H1 (cell line): Measurements from ENCODE around the gene NACAD. TPM values are rescaled to one million over a fixed set of nuclear protein-coding genes. Genes with fewer than 3 reads are reported as not detected.
A peak's percentile ranks its signal among the peaks of the same experiment; 100 is the strongest.

Experiments used
- CTCF ChIA-PET: fragments of 300-600 bp; sonication (Branson Sonifier 250); formaldehyde crosslinking; loops from one replicate; lab custom pipeline; 2021; ENCODE audit not compliant: partially characterized antibody; lab: Charles Lee
- POLR2A ChIA-PET: fragments of 300-600 bp; sonication (Branson Sonifier 250); formaldehyde crosslinking; loops from one replicate; lab custom pipeline; 2021; ENCODE audit warnings: inconsistent platforms; ENCODE audit not compliant: partially characterized antibody; lab: Charles Lee
- DNase-seq, 2 experiments: peaks; one replicate each; pipeline versions ENCODE4 v3.0.0 to v3.0.0-alpha.2; 2010 to 2022; ENCODE audit warnings: low spot score in 2 of 2, low read depth in 1 of 2, mixed read lengths in 1 of 2
- FAIRE-seq: peaks from 2 replicates; lab custom pipeline; 2011; peaks lifted over from hg19 to GRCh38; lab: Jason Lieb, UNC
- H2AFZ ChIP-seq: 2 replicates; pipeline ENCODE4 v1.8.1; 2012; ENCODE audit warnings: low read length, inconsistent platforms
- H2AK5ac ChIP-seq: 2 replicates; pipeline ENCODE4 v1.6.1; 2013; ENCODE audit warnings: low read depth, low read length
- H2BK120ac ChIP-seq: replicated peaks from 2 replicates; pipeline ENCODE3; 2013; ENCODE audit warnings: low read depth, low read length, inconsistent platforms
- H2BK12ac ChIP-seq: 2 replicates; pipeline ENCODE4 v1.6.1; 2013; ENCODE audit warnings: low read depth, low read length
- H2BK15ac ChIP-seq: 2 replicates; pipeline ENCODE4 v1.6.1; 2013; ENCODE audit warnings: low read length
- H2BK20ac ChIP-seq: 2 replicates; pipeline ENCODE4 v1.6.1; 2013; ENCODE audit warnings: low read length
- H2BK5ac ChIP-seq: 2 replicates; pipeline ENCODE4 v1.6.1; 2013; ENCODE audit warnings: low read depth, low read length
- H3K14ac ChIP-seq: 2 replicates; pipeline ENCODE4 v1.6.1; 2013; ENCODE audit warnings: inconsistent platforms; ENCODE audit not compliant: insufficient read length
- H3K18ac ChIP-seq: 2 replicates; pipeline ENCODE4 v1.6.1; 2013; ENCODE audit warnings: low read length; ENCODE audit errors: extremely low read depth
- H3K23ac ChIP-seq: 2 replicates; pipeline ENCODE4 v1.6.1; 2013; ENCODE audit warnings: inconsistent platforms; ENCODE audit not compliant: insufficient read length
- H3K23me2 ChIP-seq: 2 replicates; pipeline ENCODE4 v1.6.1; 2013; ENCODE audit warnings: low read depth, low read length
- H3K27ac ChIP-seq: 2 replicates; pipeline ENCODE4 v1.6.1; 2011; ENCODE audit warnings: low read depth, low read length, inconsistent platforms
- H3K27me3 ChIP-seq, 4 experiments: replicated peaks in 1 of 4; 1 replicate in 1 of 4; 2 replicates in 3 of 4; pipeline versions ENCODE4 v1.6.1 to v1.8.1; 2011 to 2013; ENCODE audit warnings: low read length in 3 of 4, mild to moderate bottlenecking in 3 of 4, inconsistent platforms in 2 of 4, mixed read lengths in 2 of 4, moderate library complexity in 1 of 4; ENCODE audit not compliant: control insufficient read depth in 3 of 4, insufficient read depth in 3 of 4; ENCODE audit errors: extremely low read depth in 1 of 4
- H3K36me3 ChIP-seq, 4 experiments: 2 replicates each; pipeline versions ENCODE4 v1.6.1 to v1.8.1; 2011 to 2013; ENCODE audit warnings: mild to moderate bottlenecking in 4 of 4, low read length in 3 of 4, moderate library complexity in 2 of 4, control low read depth in 1 of 4, inconsistent platforms in 1 of 4; ENCODE audit not compliant: insufficient read depth in 4 of 4, control insufficient read depth in 2 of 4
- H3K4ac ChIP-seq: replicated peaks from 2 replicates; pipeline ENCODE3; 2013; ENCODE audit warnings: low read length, low read depth, mixed read lengths, inconsistent platforms; ENCODE audit not compliant: insufficient read length
- H3K4me1 ChIP-seq, 4 experiments: replicated peaks in 1 of 4; 1 replicate in 1 of 4; 2 replicates in 3 of 4; pipeline versions ENCODE4 v1.6.1 to v1.8.1; 2011 to 2013; ENCODE audit warnings: low read length in 3 of 4, inconsistent platforms in 2 of 4, mixed read lengths in 1 of 4; ENCODE audit not compliant: insufficient read depth in 4 of 4, control insufficient read depth in 3 of 4
- H3K4me2 ChIP-seq, 2 experiments: 2 replicates each; pipeline versions ENCODE4 v1.6.1 to v1.8.1; 2011 to 2013; ENCODE audit warnings: low read depth in 2 of 2, low read length in 2 of 2, control low read depth in 1 of 2, inconsistent platforms in 1 of 2, mild to moderate bottlenecking in 1 of 2; ENCODE audit not compliant: insufficient read depth in 1 of 2
- H3K4me3 ChIP-seq, 4 experiments: fragments of 200-600, 300-600 bp in 1 of 4; sonication (generic), shearing (Covaris generic), sonication (Bioruptor Twin) in 1 of 4; 2 replicates each; pipeline versions ENCODE4 v1.5.1 to v1.8.1; 2011 to 2016; ENCODE audit warnings: low read length in 4 of 4, low read depth in 3 of 4, control low read depth in 2 of 4, inconsistent platforms in 2 of 4, mild to moderate bottlenecking in 2 of 4, mixed read lengths in 1 of 4, moderate library complexity in 1 of 4; ENCODE audit not compliant: insufficient read depth in 2 of 4; ENCODE audit errors: extremely low read depth in 1 of 4
- H3K56ac ChIP-seq: replicated peaks from 2 replicates; pipeline ENCODE3; 2013; ENCODE audit warnings: low read depth, mild to moderate bottlenecking, mixed read lengths, low read length, inconsistent platforms; ENCODE audit not compliant: insufficient read length
- H3K79me1 ChIP-seq: 2 replicates; pipeline ENCODE4 v1.6.1; 2013; ENCODE audit warnings: low read depth, low read length, control low read depth
- H3K79me2 ChIP-seq, 2 experiments: 2 replicates each; pipeline versions ENCODE4 v1.6.1 to v1.8.1; 2012 to 2013; ENCODE audit warnings: low read length in 2 of 2, mild to moderate bottlenecking in 2 of 2, inconsistent platforms in 1 of 2; ENCODE audit not compliant: insufficient read depth in 2 of 2, control insufficient read depth in 1 of 2
- H3K9ac ChIP-seq, 4 experiments: replicated peaks in 1 of 4; 1 replicate in 1 of 4; 2 replicates in 3 of 4; pipeline versions ENCODE4 v1.6.1 to v1.8.1; 2011 to 2013; ENCODE audit warnings: low read depth in 3 of 4, low read length in 3 of 4, control low read depth in 2 of 4, mild to moderate bottlenecking in 2 of 4, moderate library complexity in 2 of 4, inconsistent platforms in 1 of 4; ENCODE audit errors: extremely low read depth in 1 of 4
- H3K9me3 ChIP-seq, 2 experiments: 2 replicates each; pipeline versions ENCODE4 v1.6.1 to v1.8.1; 2012 to 2013; ENCODE audit warnings: mild to moderate bottlenecking in 2 of 2, moderate library complexity in 2 of 2, control low read depth in 1 of 2, inconsistent platforms in 1 of 2, low read depth in 1 of 2, low read length in 1 of 2, mixed read lengths in 1 of 2; ENCODE audit not compliant: insufficient read depth in 2 of 2
- H4K20me1 ChIP-seq, 2 experiments: replicated peaks in 1 of 2; 2 replicates each; pipeline versions ENCODE3 to v1.8.1; 2011 to 2013; ENCODE audit warnings: inconsistent platforms in 2 of 2, low read length in 2 of 2, mild to moderate bottlenecking in 1 of 2; ENCODE audit not compliant: insufficient read depth in 2 of 2, control insufficient read depth in 1 of 2
- H4K5ac ChIP-seq: 2 replicates; pipeline ENCODE4 v1.6.1; 2013; ENCODE audit warnings: low read length, low read depth, mixed read lengths, inconsistent platforms; ENCODE audit not compliant: insufficient read length
- H4K8ac ChIP-seq: 2 replicates; pipeline ENCODE4 v1.8.0; 2013; ENCODE audit warnings: mild to moderate bottlenecking, moderate library complexity, low read length, inconsistent platforms; ENCODE audit not compliant: insufficient read depth; ENCODE audit errors: extremely low read depth
- H4K91ac ChIP-seq: replicated peaks from 2 replicates; pipeline ENCODE3; 2013; ENCODE audit warnings: low read length, mixed read lengths, inconsistent platforms; ENCODE audit not compliant: insufficient read length
- POLR2AphosphoS5 ChIP-seq: IDR thresholded peaks from 2 replicates; pipeline ENCODE4 v1.6.1; 2011; ENCODE audit warnings: low read depth, low read length
- RBBP5 ChIP-seq: IDR thresholded peaks from 2 replicates; pipeline ENCODE4 v1.7.1; 2012; ENCODE audit warnings: low read depth, mild to moderate bottlenecking, inconsistent platforms, low read length, moderate library complexity, borderline replicate concordance
- WGBS, 2 experiments: shearing (Covaris generic) in 1 of 2; methylation state at CpG; one replicate each; pipeline versions ENCODE4 v1.1.6 to v1.1.7; 2013 to 2015; ENCODE audit warnings: low lambda C conversion rate in 2 of 2, mixed read lengths in 2 of 2, inconsistent platforms in 1 of 2, low coverage in 1 of 2, missing lambda C conversion rate in 1 of 2; ENCODE audit not compliant: insufficient replicate concordance in 2 of 2, insufficient coverage in 1 of 2, insufficient read length in 1 of 2; ENCODE audit errors: extremely low coverage in 1 of 2, missing lambda C conversion rate in 1 of 2; 5-methylcytosine and 5-hydroxymethylcytosine counted together
- polyA plus RNA-seq, 7 experiments: library from polyadenylated mRNA; depleted of rRNA in 3 of 7; stranded (reverse) in 5 of 7; unstranded in 2 of 7; fragments of >200 nt in 5 of 7; fragments of 200-250 nt in 2 of 7; gene quantifications; 1 replicate in 5 of 7; 2 replicates in 1 of 7; 4 replicates in 1 of 7; pipeline versions ENCODE4 v1.2.1 to v1.2.3, GENCODE V29; 2011 to 2013; ENCODE audit warnings: missing spikeins in 2 of 7, mixed read lengths in 2 of 7
- total RNA-seq: library from RNA; stranded (reverse); fragmentation: NEBNext Ultra II Directional; extraction: Animal tissue kit (Norgen Biotek cat#: 25700); gene quantifications from 2 replicates; pipeline ENCODE4 v1.2.1, GENCODE V29; 2021

The NACAD gene
- total and polyA plus RNA-seq, 2 of the 8 experiments (the other 6 are each of a cell fraction or from before 2014, with no cell fraction given), result 1.3 to 6.0 TPM

GRCh38 chr7:45099891-45100760 lies 11.4 kb upstream of the NACAD start:
- H3K4ac ChIP-seq, result no peak overlapping the region
- H3K56ac ChIP-seq, result no peak overlapping the region
- H3K36me3 ChIP-seq, result peaks cover 42 to 63% (median 56%) of the 10 kb centered on the region in 4 experiments
- TF ChIP-seq POLR2AphosphoS5, result 0 out of 2 replicates have a peak, but pooled peaks have one; percentile 2
- no peak for TF ChIP-seq RBBP5
- TF ChIP-seq, all 59 proteins: peak for 1
- no peak overlapping the region for H2BK15ac ChIP-seq
- no peak overlapping the region for H2AK5ac ChIP-seq
- no peak overlapping the region for H3K18ac ChIP-seq
- H3K79me1 ChIP-seq, result no peaks in the 10 kb centered on the region; the same call in 1 of the 2 replicates
- no peak overlapping the region for H4K8ac ChIP-seq
- H3K4me2 ChIP-seq, result no peak overlapping the region
- no peaks in the 10 kb centered on the region for H3K79me2 ChIP-seq
- H3K27me3 ChIP-seq, result no peaks in the 10 kb centered on the region
- WGBS, 2 experiments, result 96% methylated on average over 15 of the region's 16 CpGs; no CpG with 5 or more reads in 1 of the 2 experiments
- ChIA-PET CTCF (interaction anchor here (1.1 to 2.7 kb wide), 5 partner anchors 14 to 243 kb away, joined by 3 to 10 read pairs (median 3); no protein-coding TSS in a partner anchor), POLR2A (interaction anchor here (1.0 to 3.1 kb wide), 11 partner anchors 8 to 122 kb away, joined by 3 to 30 read pairs (median 4); partner anchors contain the start of genes NACAD and TBRG4)
- no peak overlapping the region for H2AFZ ChIP-seq
- no peak overlapping the region for H4K91ac ChIP-seq
- DNase-seq, result no peak
- no peak overlapping the region for H2BK120ac ChIP-seq
- no peak overlapping the region for H3K4me3 ChIP-seq
- H3K23ac ChIP-seq, result no peak overlapping the region
- H4K20me1 ChIP-seq, result peaks cover 10 to 38% of the 10 kb centered on the region in 2 experiments
- no peak overlapping the region for H2BK20ac ChIP-seq
- H3K14ac ChIP-seq, result no peak overlapping the region
- no peak overlapping the region for H4K5ac ChIP-seq
- H3K23me2 ChIP-seq, result no peaks in the 10 kb centered on the region
- FAIRE-seq, result no peak
- no peaks in the 10 kb centered on the region for H3K4me1 ChIP-seq
- H3K9ac ChIP-seq, result no peak overlapping the region; a peak in 1 of 7 replicates
- no peak overlapping the region for H2BK5ac ChIP-seq
- no peaks in the 10 kb centered on the region for H3K9me3 ChIP-seq
- H3K27ac ChIP-seq, result no peak overlapping the region
- no peak overlapping the region for H2BK12ac ChIP-seq
